RCC 7860 (cell line): ENCODE measurements around the gene ANKRD33.

Experiments
- DNase-seq: peaks from one replicate; pipeline ENCODE4 v3.0.0-alpha.2; 2015; ENCODE audit warnings: low spot score
- FAIRE-seq: peaks from 2 replicates; lab custom pipeline; 2012; peaks lifted over from hg19 to GRCh38; lab: Jason Lieb, UNC

The ANKRD33 gene

DNA sequence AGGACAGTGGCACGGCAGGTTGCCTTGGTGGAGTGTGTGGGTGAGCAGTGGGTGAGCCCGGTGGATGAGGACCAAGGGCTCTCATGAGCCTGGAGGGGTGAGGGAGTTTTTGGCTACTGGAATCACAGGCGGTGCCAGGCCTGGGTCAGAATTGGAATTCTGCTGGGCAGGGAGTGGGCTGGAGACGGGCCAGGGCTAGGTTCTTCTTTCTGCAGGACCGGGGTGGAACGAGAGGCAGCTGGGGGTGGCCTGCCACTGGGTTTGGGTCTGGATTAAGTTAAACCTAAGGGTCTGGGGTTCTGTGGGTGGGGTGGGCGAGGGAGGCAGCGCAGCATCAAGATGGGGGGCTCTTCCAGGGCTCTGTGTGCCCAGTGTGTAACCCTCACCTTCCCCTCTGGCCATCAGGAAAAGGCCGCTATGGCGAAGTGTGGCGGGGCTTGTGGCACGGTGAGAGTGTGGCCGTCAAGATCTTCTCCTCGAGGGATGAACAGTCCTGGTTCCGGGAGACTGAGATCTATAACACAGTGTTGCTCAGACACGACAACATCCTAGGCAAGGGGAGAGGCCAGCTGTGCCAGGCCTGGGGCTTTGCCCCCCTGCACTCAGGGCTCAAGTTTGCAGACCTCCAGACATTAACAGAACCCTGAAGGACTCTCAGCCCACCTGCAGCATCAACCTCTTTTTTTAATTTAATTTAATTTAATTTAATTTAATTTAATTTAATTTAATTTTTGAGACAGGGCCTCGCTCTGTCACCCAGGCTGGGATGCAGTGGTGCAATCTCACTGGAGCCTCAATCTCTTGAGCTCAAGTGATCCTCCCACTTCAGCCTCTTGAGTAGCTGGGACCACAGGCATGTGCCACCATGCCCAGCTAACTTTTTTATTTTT, 26.4 kb downstream of the ANKRD33 start:
- FAIRE-seq (no peak), DNase-seq (no peak)

DNA sequence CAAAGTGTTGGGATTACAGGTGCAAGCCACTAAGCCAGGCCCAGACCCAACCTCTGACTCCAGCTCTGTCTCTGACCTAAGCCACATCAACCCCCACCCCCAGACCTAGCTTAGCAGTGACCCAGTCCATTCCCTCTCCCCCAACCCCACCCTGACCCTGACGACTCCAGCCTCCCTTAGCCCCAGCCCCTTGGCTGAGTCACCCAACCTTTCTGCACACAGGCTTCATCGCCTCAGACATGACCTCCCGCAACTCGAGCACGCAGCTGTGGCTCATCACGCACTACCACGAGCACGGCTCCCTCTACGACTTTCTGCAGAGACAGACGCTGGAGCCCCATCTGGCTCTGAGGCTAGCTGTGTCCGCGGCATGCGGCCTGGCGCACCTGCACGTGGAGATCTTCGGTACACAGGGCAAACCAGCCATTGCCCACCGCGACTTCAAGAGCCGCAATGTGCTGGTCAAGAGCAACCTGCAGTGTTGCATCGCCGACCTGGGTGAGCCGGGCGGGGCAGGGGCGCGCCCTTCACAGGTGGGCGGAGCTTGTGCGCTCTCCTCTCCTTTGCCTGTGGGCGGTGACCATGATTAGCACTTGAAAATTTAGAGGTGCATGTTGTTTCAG, 27.2 kb downstream of the ANKRD33 start:
- no peak for FAIRE-seq
- DNase-seq: no peak

DNA sequence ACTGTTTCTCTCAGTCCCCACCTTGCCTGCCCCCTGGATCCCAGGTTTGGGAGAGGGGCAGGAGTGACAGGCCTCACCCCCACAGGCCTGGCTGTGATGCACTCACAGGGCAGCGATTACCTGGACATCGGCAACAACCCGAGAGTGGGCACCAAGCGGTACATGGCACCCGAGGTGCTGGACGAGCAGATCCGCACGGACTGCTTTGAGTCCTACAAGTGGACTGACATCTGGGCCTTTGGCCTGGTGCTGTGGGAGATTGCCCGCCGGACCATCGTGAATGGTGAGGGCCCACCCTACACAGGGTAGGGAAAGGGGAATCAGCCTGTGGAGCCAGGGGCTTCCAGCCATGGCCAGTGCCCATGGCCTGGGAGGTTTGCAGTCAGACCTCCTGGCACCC, 28.0 kb downstream of the ANKRD33 start:
- FAIRE-seq: no peak
- DNase-seq: no peak

DNA sequence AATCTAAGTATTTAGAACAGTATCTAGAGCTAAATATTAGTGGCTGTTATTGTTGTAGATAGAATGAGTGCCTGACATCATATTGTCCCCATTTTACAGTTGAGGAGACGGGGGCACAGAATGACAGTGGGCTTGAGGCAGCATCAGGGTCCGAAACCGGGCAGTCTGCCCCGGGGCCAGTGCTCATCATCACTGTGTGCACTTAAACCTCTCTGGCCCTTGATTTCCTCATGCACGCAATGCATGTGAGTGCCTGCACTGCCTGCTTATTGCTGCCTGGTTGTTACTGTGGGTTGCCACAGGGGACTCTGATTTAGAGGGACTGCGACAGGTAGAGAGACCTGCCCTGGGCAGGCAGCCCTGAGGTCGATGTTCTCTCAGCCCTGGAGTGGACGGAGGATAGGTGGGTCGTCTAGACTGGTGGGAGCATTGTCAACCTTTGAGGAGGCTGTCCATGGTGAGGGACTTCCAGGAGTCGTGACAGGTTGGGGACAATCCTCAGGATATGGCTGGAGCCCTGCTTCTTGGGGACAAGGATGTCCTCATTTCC, 29.2 kb downstream of the ANKRD33 start:
- FAIRE-seq: no peak
- no peak for DNase-seq

DNA sequence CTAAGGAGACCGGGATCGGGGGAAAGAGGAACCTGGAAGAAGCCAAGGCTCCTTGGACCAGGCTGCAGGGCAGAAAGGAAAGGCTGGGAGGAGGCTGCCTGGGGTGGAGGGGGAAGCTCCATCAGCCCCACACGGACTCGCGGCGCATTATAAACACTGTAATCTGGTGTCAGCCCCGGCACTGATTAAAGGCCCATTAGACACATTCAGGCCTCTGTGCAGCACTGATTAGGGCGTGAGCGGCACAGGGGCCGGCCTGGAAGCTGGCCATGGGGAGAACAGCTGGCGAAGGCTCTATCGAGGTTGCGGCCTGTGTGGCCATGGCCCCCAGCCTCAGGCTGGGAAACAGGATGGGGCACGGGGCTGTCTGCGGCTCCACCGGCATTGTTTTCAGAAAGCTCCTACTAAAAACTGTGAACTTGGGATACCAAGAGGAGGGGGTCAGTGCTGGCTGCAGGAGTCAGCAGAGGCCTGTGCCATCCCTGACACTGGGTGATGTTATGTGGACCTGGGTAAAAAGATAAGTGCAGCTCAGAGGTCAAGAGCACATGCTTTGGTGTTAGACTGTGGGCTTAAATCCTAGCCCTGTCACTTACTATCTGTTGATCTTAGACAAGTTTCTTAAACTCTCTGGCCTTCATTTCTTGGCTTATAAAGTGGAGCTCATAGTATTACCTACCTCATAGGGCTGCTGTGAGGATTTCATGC, 30.0 kb downstream of the ANKRD33 start:
- FAIRE-seq (no peak), DNase-seq (no peak)

DNA sequence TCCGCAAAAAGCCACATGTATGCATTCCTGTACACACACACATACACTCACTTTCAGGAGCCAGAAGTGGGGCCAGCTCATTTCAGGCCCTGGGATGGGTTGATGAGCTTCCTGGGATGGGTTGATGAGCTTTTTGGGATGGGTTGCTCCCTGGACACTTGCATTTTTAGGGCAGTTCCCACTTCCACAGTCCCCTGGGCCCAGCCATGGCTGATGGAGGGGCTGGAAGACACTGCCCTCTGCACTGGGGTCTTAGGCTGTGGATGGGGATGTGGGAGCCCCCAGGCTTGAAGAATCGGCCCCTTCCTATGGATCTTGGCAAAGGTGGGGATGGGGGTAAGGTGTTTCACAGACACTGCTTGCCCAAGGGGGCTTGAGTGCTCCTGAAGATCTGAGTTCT, 32.1 kb downstream of the ANKRD33 start:
- DNase-seq (no peak), FAIRE-seq (no peak)

DNA sequence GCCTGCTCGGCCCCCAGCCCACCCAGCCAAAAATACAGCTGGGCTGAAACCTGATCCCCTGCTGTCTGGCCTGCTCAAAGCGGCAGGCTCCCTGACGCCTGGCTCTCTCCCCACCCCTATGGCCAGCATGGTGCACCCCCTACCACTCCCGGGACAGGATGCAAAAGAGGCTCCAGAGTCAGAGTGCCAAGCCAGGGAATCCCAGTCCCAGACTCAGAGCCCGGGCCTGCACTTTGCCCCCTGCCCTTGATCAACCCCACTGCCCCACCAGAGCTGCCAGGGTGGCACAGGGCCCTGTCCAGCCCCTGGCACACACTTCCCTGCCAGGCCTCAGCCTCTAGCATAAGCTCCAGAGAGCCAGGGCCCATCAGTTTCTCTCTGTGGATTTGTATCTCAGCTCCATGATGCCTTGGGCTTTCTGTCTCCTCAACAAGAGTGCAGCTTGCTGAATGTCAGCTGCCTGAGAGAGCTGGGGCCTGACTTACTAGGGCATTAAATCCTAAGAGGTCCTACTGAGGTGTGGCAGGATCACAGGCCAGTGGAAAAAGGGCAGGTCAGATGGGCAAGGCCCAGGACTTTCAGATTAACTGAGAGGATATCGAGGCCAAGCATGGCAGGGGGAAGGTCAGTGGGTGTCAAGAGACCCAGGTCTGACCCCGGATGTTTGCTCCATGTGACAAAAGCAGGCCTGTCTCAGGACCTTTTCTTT, 33.3 kb downstream of the ANKRD33 start:
- FAIRE-seq: no peak
- no peak for DNase-seq

DNA sequence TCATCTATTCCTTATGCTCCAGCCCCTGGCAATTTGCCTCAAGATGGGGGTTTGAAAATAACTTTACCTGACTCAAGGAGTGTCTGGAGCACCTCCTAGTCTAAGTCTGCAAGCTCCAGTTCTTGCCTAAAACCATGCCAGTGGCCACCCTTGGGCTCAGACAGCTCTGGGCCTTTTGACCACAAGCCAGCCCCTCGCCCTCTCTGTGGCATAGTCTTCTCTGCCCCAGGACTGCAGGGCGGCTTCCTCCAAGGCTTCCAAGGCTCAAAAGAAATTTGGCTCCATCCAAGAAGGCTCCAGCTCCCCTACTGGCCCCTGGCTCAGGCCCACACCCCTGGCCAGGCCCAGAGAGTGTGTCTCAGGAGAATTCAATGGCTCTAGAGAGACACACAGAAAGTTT, 34.2 kb downstream of the ANKRD33 start:
- FAIRE-seq (no peak), DNase-seq (no peak)

DNA sequence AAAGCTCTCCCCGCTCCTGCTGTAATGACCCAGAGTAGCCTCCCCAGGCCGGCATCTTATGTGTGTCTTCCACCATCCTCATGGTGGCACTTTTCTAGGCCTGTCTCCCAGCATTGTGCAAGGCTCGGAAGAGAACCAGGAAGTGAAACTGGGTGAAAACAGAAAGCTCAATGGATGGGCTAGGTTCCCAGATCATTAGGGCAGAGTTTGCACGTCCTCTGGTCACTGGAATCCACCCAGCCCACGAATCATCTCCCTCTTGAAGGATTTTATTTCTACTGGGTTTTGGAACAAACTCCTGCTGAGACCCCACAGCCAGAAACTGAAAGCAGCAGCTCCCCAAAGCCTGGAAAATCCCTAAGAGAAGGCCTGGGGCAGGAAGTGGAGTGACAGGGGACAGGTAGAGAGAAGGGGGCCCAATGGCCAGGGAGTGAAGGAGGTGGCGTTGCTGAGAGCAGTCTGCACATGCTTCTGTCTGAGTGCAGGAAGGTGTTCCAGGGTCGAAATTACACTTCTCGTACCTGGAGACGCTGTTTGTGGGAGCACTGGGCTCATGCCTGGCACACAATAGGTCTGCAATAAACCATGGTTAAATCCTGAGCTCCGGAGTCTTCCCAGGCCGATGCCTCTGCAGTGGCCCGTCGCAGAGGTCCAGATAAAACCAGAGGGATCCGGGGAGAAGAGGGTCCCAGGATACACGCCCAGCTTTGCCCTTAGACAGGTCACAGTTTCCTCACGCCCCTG, 35.0 kb downstream of the ANKRD33 start:
- no peak for DNase-seq

DNA sequence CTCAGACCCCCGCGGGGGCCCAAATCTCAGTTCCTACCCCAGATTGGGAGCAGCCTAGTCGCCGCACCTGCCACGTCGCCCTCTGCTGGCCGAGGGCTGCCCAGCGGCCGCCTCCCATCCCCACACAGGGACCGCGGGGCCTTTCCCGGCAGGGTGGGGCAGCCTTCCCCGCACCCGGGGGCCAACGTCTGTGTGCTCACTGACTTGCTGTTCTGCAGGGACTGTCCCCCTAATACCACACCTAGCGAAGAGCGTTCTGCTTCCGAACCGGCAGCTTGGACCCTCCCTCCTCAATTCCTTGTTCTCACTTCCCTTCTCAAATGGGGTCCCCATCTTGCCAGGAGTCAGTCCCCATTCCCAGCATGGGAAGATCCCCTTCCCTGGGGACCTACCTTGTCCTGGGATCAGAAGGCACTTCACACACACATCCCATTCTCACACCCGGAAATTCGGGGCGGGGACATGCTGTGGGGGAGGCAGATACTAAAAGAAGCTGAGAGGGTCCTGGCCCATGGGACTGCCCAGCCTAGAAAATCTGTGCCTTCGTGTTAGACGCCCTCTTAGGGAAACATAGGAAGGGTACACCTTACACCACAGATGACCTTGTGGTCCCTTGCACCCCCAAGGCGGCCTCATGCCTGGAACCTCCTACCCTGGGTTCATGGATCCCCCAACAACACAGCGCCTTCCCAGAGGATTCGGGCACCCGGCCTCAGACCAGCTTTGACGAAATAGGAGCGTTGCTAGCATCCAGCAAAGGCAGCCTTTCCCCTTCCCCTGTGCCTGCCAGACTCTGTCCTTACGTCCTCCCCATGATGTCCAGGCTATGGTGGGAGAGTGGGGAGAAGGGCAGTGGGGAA, 35.8 kb downstream of the ANKRD33 start:
- FAIRE-seq (no peak), DNase-seq (no peak)

More for the DNA sequence above, 35.0 kb downstream of the ANKRD33 start:
- FAIRE-seq: no peak

DNA sequence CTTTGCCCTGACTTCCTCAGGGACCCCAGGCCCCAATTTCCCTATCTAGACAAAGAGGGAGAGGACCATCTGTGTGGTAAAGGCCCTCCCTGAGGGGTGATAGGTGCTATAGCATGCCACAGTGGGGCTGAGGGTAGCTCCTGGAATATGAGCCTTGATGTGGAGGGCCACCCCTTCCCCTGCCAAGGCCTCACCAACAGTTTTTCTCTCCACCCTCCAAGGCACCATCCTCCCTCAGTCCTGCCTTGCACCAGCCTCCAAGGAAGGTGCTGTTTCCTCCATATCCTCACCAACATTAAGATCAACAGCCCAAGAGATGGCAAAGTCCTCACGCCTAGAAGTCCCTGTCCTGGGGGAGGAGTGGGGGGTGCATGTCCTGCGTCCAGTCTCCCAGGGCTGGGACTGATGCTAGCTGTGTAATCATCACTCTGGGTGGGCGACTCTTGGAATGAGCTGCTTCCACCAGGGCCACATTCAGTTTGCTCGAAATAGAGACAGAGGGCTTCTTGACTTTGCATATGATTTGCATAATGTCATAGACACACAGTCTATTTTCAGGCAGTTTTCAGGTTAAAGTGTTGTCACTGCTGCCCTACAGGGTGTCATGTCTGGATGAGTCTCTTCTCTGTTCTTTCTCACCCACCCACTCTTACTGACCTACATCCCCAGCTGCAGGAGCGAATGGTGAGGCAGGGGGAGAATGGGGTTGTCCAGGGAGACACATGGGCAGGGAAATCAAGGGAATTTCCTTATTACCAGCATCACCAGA, 36.8 kb downstream of the ANKRD33 start:
- DNase-seq (no peak), FAIRE-seq (no peak)

DNA sequence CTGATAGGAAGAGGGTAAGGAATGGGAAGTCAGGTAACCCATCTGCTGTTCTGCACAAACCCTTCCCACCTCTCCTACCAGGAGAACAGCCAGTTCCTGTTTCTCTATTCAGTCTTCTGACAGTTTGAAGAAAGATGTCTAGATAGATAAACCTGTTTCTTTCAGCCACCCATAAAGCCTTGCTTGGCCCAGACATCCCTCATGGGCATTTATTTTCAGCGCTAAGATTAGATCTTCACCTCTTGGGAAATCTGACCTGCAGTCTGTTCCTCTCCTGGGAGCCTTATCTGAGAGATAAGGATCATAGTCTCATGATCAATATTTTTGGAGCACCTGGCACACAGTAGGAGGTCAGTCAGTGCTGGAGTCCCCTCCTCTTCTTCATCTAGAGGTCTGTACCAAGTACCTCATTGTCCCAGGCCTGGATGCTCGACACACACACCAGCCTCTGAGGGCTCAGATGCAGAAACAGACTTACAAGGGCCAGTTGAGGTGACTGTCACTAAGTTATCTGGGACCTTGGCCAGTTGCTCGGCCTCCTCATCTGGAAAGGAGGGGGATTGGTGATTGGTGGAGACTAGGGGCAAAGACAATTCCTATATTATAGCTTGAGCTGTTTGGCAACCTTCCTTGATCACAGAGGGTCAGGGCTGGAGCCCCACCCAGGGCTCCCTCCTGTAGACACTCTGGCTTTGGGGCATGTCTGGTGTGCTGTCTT, 37.6 kb downstream of the ANKRD33 start:
- DNase-seq (no peak), FAIRE-seq (no peak)

DNA sequence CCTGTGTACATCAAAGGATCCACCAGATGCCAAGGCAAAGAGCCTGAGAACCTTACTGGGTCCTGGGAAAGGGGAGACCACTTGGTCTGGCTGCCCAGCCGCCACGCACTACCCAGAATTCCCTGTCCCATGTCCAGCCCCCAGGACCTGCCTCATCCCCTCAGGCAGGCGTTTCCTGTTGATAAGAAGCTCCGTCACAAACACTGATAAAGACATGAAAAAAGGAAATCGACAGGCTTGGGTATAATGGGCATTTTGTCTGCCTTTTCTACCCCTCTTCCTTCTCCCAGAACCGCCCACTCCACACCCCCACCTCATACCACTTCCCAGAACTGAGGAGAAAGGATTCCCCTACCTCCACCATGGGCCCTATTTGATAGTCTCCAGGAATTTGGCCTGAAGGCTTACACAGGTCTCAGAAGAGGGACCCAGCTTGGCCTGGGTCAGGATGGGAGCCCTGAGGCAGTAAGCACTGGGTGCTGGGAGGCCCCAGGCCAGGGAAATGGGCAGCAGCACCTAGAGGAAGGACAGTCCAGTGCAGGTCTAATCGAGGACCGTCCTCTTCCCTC, 38.2 kb downstream of the ANKRD33 start:
- DNase-seq: no peak
- FAIRE-seq: no peak

DNA sequence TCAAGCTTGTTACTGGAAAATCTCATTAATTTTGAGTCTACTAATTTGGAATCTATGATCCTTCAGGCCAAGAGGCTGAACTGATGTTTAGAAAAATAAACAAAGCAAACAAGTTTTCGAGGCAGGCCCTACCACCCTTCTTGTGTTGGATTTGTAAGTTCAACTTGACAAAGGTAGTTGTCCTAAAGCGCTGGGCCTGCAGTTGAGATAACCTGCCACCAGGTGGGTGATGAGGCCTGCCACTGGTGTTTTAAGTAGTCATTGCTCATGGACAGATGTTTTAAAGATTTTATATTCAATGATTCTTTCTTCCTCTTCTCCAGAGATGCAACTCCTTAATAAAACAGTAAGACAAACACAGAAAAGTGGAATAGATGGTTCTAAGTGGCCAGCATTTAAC, 38.8 kb downstream of the ANKRD33 start:
- no peak for FAIRE-seq

DNA sequence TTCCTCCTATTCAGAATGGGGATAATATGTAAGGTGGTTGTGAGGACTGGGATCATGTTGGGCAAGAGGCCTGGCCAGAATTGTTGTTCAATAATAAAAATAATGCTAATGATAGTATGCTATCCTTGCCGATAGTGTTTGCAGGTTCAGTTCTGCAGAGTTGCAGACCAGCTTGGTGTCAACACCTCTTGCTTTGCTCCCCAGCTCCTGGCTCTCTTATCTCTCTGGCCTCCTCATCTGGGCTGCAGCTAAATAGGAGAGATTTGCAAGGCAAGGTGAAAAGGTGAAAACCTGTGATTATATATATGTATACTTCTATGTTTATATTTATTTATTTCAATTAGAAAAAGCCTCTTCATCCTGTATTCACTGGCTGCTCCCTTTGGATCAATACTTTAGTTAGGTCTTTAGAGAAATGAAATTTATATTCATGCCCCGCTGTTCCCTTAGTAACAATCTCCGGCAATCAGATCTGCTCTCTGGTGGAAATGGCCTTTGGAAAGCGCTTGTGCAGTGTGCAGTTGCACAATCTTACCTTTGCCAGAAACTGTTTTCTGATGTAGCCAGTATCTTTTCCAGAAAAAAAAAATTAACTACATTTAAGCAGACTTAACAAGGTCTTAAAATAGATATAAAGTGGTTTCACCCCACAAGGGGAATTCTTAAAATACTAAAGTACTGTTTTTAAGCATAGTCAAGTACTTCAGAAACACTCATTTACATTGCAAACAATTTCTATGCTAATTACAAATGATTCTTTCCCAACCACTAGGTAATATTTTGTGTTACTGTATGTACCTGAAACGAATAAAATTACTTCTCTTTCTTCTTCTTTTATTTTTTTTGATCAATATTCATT, 44.5 kb downstream of the ANKRD33 start:
- FAIRE-seq (no peak), DNase-seq (no peak)

More for the DNA sequence above, 38.8 kb downstream of the ANKRD33 start:
- no peak for DNase-seq

DNA sequence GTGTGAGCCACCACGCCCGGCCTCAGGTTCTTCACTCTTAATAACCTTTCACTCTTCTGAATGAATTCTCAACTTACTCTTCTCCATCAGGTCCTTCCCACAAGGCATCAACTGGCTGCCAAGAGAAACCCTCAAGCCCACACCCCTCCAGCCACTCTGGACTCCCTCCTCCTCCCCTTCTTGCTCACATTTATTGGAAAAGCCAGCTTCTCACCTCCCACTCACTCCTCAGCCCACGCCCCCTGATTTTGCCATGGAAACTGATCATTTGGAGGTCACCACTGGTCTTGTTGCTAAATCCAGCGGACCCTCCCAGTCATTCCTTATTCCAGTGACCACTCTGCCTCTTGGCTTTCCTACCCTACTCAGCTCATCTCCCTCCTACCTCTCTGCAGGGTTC, 46.2 kb downstream of the ANKRD33 start:
- no peak for FAIRE-seq
- DNase-seq: no peak

DNA sequence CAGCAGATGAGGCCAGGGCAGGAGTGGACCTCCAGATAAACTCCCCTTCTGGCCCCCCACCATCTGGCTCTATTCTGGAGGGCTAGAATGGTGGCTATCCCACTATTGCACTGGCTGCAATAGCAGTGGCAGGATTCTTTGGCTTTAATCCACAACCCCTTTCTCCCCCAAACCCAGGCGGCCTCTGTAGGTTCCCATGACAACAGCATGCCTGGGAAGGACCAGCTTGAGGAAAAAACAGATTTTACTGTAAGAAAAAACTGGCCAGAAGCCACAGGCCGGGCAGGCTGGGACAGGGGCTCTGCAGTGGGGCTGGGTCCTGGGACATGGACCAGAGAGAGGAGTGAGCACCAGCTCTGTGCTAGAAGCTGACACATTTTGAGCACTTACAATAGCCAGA, 50.0 kb downstream of the ANKRD33 start:
- FAIRE-seq: no peak
- DNase-seq: no peak
